ENCODE data around the gene ZP2.
"Not testable (repeated sequence)": the region's sequence is repeated elsewhere in the genome, so short reads cannot be mapped to it uniquely, and the experiment has no call there.

Gene ZP2

GRCh38 chr16:21211486-21211885 is at the start of gene ZP2:
Gene ZP2, minus strand, starts transcription at chr16:21211574. Its CDS starts 27 bp downstream, at chr16:21211547.
- no peak for DNase-seq (ENCODE audit: low read depth)

DNA sequence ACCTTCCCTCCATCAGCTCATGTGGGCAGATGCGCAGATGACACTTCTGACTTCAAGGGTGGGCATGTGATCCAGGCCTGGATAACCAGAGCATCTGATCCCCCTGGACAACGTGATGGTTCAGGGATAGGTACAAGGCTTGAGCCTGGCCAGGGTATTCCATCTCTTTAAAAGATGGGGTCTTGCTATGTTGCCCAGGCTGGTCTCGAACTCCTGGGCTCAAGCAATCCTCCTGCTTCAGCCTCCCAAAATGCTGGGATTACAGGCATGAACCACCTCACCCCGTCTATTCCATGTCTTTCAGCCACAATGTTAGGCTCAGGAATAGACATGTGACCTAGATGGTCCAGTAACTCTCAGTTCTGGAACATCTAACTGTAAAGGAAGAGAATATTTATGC is 45.9 kb upstream of the ZP2 start:
- no peak for DNase-seq (ENCODE audit: low read depth)

- DNase-seq (ENCODE audit: low read depth): no peak
These were observed 45.3 kb upstream of the ZP2 start for GRCh38 chr16:21256636-21257035.

GRCh38 chr16:21253470-21253869 is 42.1 kb upstream of the ZP2 start:
- DNase-seq (ENCODE audit: low read depth): no peak

DNA sequence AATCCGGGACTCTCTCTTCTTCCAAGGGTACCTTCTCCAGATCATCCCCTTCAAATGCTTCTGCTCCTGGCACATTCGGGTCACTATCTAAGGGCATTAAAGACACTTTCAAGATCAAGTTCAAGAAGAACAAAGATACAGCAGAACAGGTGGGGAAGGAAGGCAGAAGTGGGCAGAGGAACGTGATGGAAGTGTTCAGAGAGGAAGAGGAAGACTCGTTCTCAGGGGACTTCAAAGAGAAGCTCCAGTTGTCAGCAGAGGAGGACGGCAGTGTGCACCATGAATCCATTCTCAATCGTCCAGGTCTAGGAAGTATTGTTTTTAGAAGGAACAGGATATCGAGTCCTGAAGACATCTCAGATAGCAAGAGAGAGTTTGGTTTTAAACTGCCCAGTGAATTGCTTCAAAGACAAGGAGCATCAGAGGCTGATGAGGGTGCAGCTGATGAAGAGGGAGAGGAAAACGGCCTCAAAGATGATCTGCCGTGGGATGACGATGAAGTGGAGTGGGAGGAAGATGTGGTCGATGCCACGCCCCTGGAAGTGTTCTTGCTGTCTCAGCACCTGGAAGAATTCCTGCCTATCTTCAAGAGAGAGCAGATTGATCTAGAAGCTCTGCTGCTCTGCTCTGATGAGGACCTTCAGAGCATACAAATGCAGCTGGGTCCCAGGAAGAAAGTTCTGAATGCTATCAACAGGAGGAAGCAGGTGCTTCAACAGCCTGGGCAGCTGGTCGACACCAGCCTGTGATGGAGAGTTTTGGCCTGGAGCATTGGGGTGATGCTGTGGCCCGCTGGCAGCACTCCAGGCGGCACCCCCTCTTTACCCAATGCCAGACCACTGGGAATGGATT is 38.9 kb upstream of the ZP2 start:
- no peak for DNase-seq (ENCODE audit: low read depth)

- not testable (repeated sequence) for DNase-seq (ENCODE audit: low read depth)
These were observed 36.8 kb upstream of the ZP2 start for GRCh38 chr16:21248179-21248578.

DNA sequence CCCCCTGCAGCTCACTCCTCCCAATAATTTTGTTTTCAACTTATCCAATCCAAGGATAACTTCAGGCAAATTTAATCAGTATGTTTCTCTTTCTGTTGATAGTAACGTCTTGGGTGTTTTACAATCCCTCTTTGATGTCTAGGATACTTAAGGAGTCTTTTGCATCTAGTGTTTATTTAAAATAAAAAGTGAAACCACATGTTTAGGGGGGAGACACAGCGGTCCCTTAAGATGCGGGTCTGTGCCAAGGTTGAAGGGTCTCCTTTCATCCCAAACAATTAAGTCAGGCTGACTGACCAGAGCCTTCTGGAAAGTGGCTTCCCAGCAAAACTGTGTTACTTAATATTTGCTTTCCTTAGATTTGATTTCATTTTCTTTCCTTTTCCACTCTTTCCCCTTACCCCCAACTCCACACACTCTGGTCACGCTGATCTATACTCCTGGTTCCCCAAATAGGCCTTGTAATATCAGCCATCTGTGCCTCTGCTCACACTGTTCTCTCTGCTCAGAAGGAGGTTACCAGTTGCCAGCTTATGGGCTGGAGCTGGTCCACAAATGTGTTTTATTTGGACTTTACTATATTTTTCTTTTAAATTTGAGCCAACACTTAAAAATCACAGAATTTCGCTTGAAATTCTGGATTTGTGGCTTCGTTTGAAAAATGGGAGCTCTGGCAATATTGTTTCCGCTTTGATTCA is 33.3 kb upstream of the ZP2 start:
- DNase-seq (ENCODE audit: low read depth): no peak

DNA sequence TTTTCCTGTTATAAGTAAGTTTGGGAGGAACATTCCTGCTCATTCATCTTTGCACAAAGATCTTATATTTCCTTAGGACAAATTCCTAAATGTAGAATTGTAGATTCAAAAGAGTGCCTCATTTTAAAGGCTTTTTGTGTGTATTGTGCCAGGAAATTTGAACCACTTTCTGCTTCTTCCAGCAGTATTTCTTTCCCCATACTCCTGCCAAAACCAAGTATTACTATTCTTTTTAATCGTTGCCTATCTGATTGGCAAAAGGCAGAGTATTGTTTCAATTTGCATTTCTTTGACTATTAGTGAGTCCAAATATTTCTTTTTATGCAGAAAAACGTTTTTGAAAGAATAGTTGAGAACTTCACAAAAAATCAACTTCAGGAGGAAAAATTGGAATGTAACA is 31.4 kb upstream of the ZP2 start:
- no peak for DNase-seq (ENCODE audit: low read depth)

DNA sequence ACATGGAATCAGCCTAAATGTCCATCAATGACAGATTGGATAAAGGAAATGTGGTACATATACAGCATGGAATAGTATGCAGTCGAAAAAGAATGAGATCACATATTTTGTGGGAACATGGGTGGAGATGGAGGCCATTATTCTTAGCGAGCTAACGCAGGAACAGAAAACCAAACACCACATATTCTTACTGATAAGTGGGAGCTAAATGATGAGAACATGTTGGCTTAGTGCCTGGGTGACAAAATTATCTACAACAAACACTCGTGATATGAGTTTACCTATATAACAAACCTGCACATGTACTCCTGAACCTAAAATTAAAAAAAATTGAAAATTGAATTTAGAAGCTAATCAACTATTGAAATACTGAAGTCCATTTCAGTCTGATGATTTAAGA is 28.3 kb upstream of the ZP2 start:
- DNase-seq (ENCODE audit: low read depth): no peak

GRCh38 chr16:21236831-21237230 is 25.5 kb upstream of the ZP2 start:
- DNase-seq (ENCODE audit: low read depth): no peak

- DNase-seq (ENCODE audit: low read depth): no peak
These were observed 23.8 kb upstream of the ZP2 start for GRCh38 chr16:21235199-21235585.

GRCh38 chr16:21233521-21234150 is 22.3 kb upstream of the ZP2 start, which contains the start of gene ANKS4B:
Gene ANKS4B, plus strand, starts transcription at chr16:21233699. Its CDS starts 39 bp downstream, at chr16:21233738.
- DNase-seq (ENCODE audit: low read depth): no peak

DNA sequence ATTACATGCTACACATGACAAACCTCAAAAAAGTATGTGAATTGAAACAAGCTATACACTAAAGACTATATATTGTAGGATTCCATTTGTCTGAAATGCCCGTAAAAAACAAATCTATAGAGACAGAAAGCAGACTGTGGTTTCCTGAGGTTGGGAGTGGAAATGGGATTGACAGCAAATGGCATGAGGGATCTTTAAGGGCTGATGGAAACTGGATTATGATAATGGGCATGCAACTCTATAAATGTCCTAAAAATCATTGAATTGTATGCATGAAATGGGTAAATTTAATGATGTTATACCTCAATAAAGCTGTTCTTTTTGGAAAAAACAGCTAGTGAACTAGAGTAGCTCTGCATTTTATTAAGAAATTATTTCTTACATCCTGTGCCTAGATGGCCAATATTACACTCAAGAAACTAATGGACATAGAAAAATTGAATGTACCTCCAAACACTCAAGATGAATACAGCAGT is 21.7 kb upstream of the ZP2 start:
- DNase-seq (ENCODE audit: low read depth): no peak

DNA sequence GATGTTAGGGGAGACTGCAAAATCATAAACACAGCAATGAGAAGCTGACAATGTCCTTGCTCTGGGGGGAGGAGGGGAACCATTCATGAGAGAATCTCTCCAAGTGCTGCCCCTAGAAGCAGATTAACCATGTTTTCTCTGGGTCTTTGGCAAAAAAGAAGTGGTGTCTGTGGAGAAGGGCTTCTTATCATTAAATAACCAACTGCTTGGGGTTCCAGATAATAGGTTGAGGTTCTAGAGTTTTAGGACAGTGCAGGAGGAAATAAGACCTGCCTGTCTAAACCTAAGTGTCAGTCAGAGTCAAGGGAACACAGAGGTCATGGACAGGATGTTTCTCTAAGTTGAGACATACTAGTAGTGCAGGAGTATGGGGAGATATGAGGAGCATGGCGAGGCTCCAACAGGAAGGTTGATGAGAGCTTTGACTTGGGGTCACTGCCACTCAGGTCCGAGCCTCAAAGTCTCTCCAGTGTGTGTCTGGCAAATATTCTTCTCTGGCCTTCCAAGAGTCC is 17.0 kb upstream of the ZP2 start:
- DNase-seq (ENCODE audit: low read depth): no peak

- no peak for DNase-seq (ENCODE audit: low read depth)
These were observed 16.5 kb upstream of the ZP2 start for GRCh38 chr16:21227866-21228265.

DNA sequence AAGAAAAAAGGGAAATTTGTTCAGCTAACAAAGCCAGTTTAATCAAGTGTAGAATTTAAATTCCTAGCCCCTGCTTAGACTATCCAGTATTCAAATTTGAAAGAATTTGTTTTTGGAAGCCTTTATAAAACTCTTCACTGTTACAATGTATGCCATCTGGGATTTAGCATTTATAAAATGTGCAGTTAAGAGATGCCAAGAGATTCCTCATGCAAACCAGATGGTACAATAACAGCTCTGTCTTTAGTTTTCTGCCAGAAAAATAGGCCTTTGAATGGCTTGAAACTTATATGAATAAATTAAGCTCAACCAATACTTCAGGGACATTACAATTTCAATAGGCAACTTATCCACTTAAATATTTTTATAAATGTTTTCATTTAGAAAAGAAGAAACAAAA is 15.4 kb upstream of the ZP2 start:
- DNase-seq (ENCODE audit: low read depth): no peak

DNA sequence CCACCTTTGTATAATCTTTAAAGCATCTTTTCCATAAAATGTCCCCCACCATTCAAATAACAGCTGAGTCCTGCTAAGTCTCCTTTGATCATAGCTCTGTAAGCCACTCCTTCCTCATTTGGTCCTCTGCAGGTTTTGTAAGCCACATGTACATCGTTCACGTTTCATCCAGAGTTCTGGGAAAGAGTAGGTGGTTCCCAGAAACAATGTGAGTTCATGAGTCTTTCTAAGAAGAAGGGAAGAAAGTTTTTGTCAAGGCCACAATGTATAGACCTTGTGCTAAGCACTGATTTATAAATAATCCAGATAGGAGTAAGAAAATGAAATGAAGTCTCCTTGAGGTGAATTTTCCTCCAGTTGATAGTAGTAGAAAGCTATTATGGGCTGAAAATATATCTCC is 13.4 kb upstream of the ZP2 start:
- no peak for DNase-seq (ENCODE audit: low read depth)

DNA sequence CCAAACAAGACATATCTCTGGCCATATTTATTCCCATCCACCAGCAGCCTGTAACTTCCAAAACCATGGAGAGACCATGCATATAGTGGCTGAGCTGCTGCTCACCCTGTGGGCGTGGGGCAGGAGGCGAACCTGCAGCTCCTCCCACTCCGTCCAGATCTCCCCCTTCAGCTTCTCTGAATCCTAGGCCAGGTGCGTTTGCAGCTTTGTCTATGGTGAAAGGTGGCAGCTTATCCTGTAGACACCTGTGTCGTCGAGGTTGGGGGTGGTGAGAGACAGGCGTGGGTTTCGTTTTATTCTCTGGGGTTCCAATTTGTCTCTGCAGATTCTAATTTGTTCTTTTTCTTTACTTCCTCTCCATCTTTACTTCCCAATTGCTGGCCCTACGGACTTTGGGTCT is 12.4 kb upstream of the ZP2 start:
- DNase-seq (ENCODE audit: low read depth): no peak

- DNase-seq (ENCODE audit: low read depth): no peak
These were observed 11.3 kb upstream of the ZP2 start for GRCh38 chr16:21222495-21223337.

- no peak for DNase-seq (ENCODE audit: low read depth)
These were observed 8.2 kb upstream of the ZP2 start for GRCh38 chr16:21219551-21219950.

- no peak for DNase-seq (ENCODE audit: low read depth)
These were observed 6.8 kb upstream of the ZP2 start for GRCh38 chr16:21218153-21218552.

- no peak for DNase-seq (ENCODE audit: low read depth)
These were observed 5.7 kb upstream of the ZP2 start for GRCh38 chr16:21217121-21217520.
